Upper lobe of right lung (tissue), 1 donor: ENCODE data around the gene XKR3. TPM values are rescaled to one million over a fixed set of nuclear protein-coding genes. Genes with fewer than 3 reads are reported as not detected.

ENCODE experiments used
- ATAC-seq: fragments of 200-7000 bp; cut with Tn5 transposase; one replicate; pipeline ENCODE4 v1.9.1; 2020; ENCODE audit warnings: mild to moderate bottlenecking, moderate library complexity
- DNase-seq: peaks from one replicate; pipeline ENCODE4 v3.0.0-alpha.2; 2020
- H3K27ac ChIP-seq: fragments of 200-600 bp; one replicate; pipeline ENCODE4 v1.8.0; 2022
- H3K27me3 ChIP-seq: fragments of 200-600 bp; one replicate; pipeline ENCODE4 v1.8.0; 2022; ENCODE audit warnings: mild to moderate bottlenecking
- H3K36me3 ChIP-seq: fragments of 200-600 bp; one replicate; pipeline ENCODE4 v1.8.0; 2022
- H3K4me1 ChIP-seq: fragments of 200-600 bp; one replicate; pipeline ENCODE4 v1.8.0; 2022
- H3K4me3 ChIP-seq: fragments of 200-600 bp; one replicate; pipeline ENCODE4 v1.8.0; 2022; ENCODE audit warnings: mild to moderate bottlenecking
- H3K9me3 ChIP-seq: fragments of 200-600 bp; one replicate; pipeline ENCODE4 v1.8.0; 2022
- intact Hi-C: fragments of 100-400 bp; cut with DNase I; formaldehyde crosslinking; loops from one replicate; pipeline ENCODE4 v1.11.0; 2022
- total RNA-seq: library from RNA; stranded (reverse); fragmentation: NEBNext Ultra II Directional; extraction: Animal tissue kit (Norgen Biotek cat#: 25700); gene quantifications from one replicate; pipeline ENCODE4 v1.2.1, GENCODE V29; 2021
- TF ChIP-seq, protein P1 (sequence below): fragments of 200-600 bp; IDR thresholded peaks from one replicate; pipeline ENCODE4 v1.8.0; 2022; ENCODE audit warnings: antibody characterized with exemption
- donor health status: DM: no; HTN: yes; CAD: no; lungs with severe emphysema.

The XKR3 gene
- total RNA-seq, 1 donor from 2014 or later, result not detected

DNA sequence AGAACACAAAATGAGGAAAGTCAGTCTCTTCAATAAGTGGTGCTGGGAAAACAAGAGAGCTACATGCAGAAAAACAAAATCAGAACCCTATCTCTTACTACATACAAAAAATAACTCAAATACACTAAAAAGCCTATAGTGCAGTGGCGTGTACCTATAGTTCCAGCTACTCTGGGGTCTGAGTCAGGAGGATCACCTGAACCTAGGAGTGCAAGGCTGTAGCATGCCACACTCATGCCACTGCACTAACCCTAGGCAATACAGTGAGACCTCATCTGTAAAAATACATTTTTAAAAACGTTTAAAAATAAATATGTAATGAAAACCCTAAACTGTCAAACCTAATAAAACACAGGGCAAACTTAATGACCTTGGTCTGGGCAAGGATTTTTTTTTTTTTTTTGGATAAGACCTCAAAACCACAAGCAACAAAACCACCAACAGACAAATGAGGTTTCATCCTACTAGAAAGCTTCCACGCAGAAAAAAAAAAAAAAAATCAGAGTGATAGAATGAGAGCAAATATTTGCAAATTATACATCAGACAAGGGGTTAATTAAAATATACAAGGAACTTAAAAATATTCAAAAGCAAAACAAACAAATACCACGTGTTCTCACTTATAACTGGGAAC, 35.2 kb downstream of the XKR3 start:
- TF ChIP-seq, protein P1, sequence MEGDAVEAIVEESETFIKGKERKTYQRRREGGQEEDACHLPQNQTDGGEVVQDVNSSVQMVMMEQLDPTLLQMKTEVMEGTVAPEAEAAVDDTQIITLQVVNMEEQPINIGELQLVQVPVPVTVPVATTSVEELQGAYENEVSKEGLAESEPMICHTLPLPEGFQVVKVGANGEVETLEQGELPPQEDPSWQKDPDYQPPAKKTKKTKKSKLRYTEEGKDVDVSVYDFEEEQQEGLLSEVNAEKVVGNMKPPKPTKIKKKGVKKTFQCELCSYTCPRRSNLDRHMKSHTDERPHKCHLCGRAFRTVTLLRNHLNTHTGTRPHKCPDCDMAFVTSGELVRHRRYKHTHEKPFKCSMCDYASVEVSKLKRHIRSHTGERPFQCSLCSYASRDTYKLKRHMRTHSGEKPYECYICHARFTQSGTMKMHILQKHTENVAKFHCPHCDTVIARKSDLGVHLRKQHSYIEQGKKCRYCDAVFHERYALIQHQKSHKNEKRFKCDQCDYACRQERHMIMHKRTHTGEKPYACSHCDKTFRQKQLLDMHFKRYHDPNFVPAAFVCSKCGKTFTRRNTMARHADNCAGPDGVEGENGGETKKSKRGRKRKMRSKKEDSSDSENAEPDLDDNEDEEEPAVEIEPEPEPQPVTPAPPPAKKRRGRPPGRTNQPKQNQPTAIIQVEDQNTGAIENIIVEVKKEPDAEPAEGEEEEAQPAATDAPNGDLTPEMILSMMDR, result no peak

DNA sequence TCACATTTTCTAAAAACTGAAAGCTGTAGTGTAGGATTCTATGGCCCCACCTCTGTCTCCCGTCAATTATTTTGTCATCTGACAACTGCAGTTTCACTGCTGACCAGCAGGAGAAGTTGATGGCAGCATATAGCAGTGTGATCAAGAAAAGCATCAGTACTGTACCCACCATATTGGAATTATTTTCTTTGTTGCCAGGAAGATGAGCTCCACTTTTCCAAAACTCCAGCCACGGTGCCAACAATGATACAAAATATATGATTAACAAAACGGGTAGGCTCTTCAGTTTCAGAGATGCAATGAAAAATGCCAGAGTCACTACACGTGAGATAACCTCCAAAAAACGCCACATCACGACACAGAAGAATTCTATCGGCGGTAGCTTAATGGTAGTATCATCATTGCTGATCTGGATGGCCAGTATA, 41.3 kb downstream of the XKR3 start:
- intact Hi-C loops, result no loop called here
- ATAC-seq, result peak; percentile 59

More for the DNA sequence above, 35.2 kb downstream of the XKR3 start:
- H3K4me1 ChIP-seq, result no peaks in the 10 kb centered on the region
- DNase-seq (no peak), ATAC-seq (no peak)
- H3K27me3 ChIP-seq, result no peaks in the 10 kb centered on the region
- H3K27ac ChIP-seq, result no peak overlapping the region
- intact Hi-C loops, result no loop called here
- no peaks in the 10 kb centered on the region for H3K36me3 ChIP-seq
- H3K4me3 ChIP-seq, result no peak overlapping the region
- H3K9me3 ChIP-seq, result no peaks in the 10 kb centered on the region

DNA sequence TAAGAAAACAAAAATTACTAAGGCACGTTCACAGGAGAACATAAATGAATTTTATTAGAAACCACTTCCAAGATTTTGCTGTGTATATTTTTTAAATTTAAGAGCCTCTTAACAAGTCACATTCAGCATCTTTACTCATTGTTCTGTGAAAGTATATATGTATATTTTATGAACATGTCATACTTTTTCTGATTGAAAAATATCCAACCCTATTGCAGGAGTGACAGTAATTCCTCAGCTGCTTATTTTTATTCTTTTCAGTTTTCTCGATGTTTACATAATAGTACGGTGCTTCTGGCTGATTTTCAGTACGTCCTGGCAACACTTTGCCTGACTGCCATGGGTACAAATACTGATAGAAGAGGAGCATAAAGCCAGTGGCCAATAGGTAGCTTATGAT, 41.8 kb downstream of the XKR3 start:
- Histone ChIP-seq H3K36me3 (no peaks in the 10 kb centered on the region), H3K9me3 (no peaks in the 10 kb centered on the region), H3K4me3 (no peak overlapping the region), H3K27ac (no peak overlapping the region), H3K27me3 (no peaks in the 10 kb centered on the region), H3K4me1 (no peaks in the 10 kb centered on the region)
- DNase-seq, result no peak
- intact Hi-C loops, result no loop called here
- TF ChIP-seq, protein P1, result no peak
- ATAC-seq, result no peak

More for the DNA sequence above, 41.3 kb downstream of the XKR3 start:
- DNase-seq, result no peak
- Histone ChIP-seq H3K4me3 (no peak overlapping the region), H3K36me3 (no peaks in the 10 kb centered on the region), H3K27me3 (no peaks in the 10 kb centered on the region), H3K9me3 (no peaks in the 10 kb centered on the region), H3K4me1 (no peaks in the 10 kb centered on the region), H3K27ac (no peak overlapping the region)
- TF ChIP-seq, protein P1, result peak; percentile 47

DNA sequence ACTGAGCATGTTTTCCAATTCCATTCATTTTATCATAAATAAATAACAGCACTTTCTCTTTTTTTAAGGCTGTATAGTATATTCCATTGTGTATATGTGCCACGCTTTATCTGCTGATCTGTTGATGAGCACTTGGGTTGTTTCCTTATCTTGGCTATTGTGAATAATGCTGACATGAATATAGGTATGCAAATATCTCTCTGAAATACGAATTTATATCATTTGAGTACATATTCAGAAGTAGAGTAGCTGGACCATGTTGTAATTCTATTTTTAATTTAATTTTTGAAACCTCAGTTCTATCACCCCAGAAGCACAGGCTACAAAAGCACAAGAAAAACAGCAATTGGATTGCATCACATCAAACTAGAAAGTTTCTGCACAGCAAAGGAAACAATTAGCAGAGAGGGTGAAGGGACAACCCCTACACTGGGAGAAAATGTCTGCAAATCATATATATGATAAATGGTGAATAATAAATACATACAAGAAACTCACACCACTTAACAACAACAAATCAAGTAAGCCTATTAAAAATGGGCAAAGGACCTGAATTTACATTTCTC, 43.4 kb downstream of the XKR3 start:
- DNase-seq (no peak), ATAC-seq (no peak)
- TF ChIP-seq, protein P1, result no peak
- intact Hi-C loops, result no loop called here
- Histone ChIP-seq H3K9me3 (no peaks in the 10 kb centered on the region), H3K27me3 (no peaks in the 10 kb centered on the region), H3K27ac (no peak overlapping the region), H3K4me3 (no peak overlapping the region), H3K36me3 (no peaks in the 10 kb centered on the region), H3K4me1 (no peaks in the 10 kb centered on the region)

DNA sequence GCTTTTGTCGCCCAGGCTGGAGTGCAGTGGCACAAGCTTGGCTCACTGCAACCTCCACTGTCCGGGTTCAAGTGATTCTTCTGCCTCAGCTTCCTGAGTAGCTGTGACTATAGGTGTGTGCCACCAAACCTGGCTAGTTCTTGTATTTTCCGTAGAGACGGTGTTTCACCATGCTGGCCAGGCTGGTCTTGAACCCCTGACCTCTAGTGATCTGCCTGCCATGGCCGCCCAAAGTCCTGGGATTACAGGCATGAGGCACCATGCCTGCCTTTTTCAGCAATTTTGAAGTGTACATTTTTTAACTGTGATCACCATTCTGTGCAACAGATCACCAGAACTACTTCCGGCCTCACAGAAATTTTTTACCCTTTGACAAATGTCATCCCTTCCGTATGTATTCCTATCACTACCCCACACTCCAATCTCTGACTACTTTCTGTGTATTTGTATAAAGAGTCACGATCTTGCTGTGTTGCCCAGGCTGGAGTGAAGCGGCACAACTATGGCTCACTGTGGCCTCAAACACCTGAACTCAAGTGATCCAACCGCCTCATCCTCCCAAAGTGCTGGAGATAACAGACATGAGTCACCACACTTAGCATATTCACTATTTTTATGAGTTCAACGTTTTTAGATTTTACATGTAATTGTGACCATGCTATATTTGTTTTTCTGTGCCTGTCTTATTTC, 44.0 kb downstream of the XKR3 start:
- no peak for DNase-seq
- Histone ChIP-seq H3K9me3 (no peaks in the 10 kb centered on the region), H3K36me3 (no peaks in the 10 kb centered on the region), H3K4me1 (no peaks in the 10 kb centered on the region), H3K27ac (no peak overlapping the region), H3K27me3 (no peaks in the 10 kb centered on the region), H3K4me3 (no peak overlapping the region)
- TF ChIP-seq, protein P1, result no peak
- no peak for ATAC-seq
- intact Hi-C loops, result no loop called here
